Measurements from ENCODE around the gene SLC46A3. TPM values are rescaled to one million over a fixed set of nuclear protein-coding genes. Genes with fewer than 3 reads are reported as not detected.
"Not testable (repeated sequence)": the region's sequence is repeated elsewhere in the genome, so short reads cannot be mapped to it uniquely, and the experiment has no call there.

SLC46A3 gene
- total and polyA plus RNA-seq, 2 experiments from 2014 or later = 27.9 to 48.5 TPM

GRCh38 chr13:28704919-28705318, 13.9 kb downstream of the SLC46A3 start:
- Histone ChIP-seq H2AFZ (no peak overlapping the region), H3K9me2 (replicated peaks; ENCODE audit: insufficient read depth) (no peaks in the 10 kb centered on the region), H3K27ac (no peak overlapping the region), H3K36me3 (replicated peaks; ENCODE audit: insufficient read depth, low read depth) (no peaks in the 10 kb centered on the region), H3K4me3 (no peak overlapping the region), H3K4me1 (ENCODE audit: insufficient read depth) (no peaks in the 10 kb centered on the region), H3K79me2 (no peaks in the 10 kb centered on the region), H3K9me3 (ENCODE audit: low read depth) (no peaks in the 10 kb centered on the region), H3K27me3 (no peaks in the 10 kb centered on the region), H4K20me1 (ENCODE audit: insufficient read depth, poor library complexity, severe bottlenecking) (no peaks in the 10 kb centered on the region), H3K4me2 (no peak overlapping the region)
- no peak for DNase-seq (ENCODE audit: low spot score)
- TF ChIP-seq CTCF (IDR thresholded peaks at IDR 0.05; ENCODE audit: poor library complexity) = no peak
- TF ChIP-seq EZH2 (IDR thresholded peaks at IDR 0.05; ENCODE audit: borderline replicate concordance) = no peak
- no peak for TF ChIP-seq EZH2phosphoT487 (IDR thresholded peaks at IDR 0.05; ENCODE audit: low read depth, severe bottlenecking, unreplicated experiment)

- Histone ChIP-seq H3K9me3 (ENCODE audit: low read depth) (no peaks in the 10 kb centered on the region), H3K9me2 (replicated peaks; ENCODE audit: insufficient read depth) (no peaks in the 10 kb centered on the region), H3K79me2 (no peaks in the 10 kb centered on the region), H3K4me3 (no peak overlapping the region), H3K4me1 (ENCODE audit: insufficient read depth) (no peaks in the 10 kb centered on the region), H3K27ac (no peak overlapping the region), H4K20me1 (ENCODE audit: insufficient read depth, poor library complexity, severe bottlenecking) (no peaks in the 10 kb centered on the region), H2AFZ (no peak overlapping the region), H3K27me3 (no peaks in the 10 kb centered on the region), H3K36me3 (replicated peaks; ENCODE audit: insufficient read depth, low read depth) (no peaks in the 10 kb centered on the region), H3K4me2 (no peak overlapping the region)
- TF ChIP-seq EZH2 (IDR thresholded peaks at IDR 0.05; ENCODE audit: borderline replicate concordance) (no peak), CTCF (IDR thresholded peaks at IDR 0.05; ENCODE audit: poor library complexity) (no peak), EZH2phosphoT487 (IDR thresholded peaks at IDR 0.05; ENCODE audit: low read depth, severe bottlenecking, unreplicated experiment) (no peak)
- DNase-seq (ENCODE audit: low spot score) = no peak
Measured at GRCh38 chr13:28704282-28704681, 14.5 kb downstream of the SLC46A3 start.

GRCh38 chr13:28699246-28699645, 19.5 kb downstream of the SLC46A3 start:
- Histone ChIP-seq H3K9me3 (ENCODE audit: low read depth) (no peaks in the 10 kb centered on the region), H2AFZ (no peak overlapping the region), H3K27me3 (no peaks in the 10 kb centered on the region), H3K79me2 (no peaks in the 10 kb centered on the region), H3K4me2 (no peak overlapping the region), H3K4me1 (ENCODE audit: insufficient read depth) (no peaks in the 10 kb centered on the region), H4K20me1 (ENCODE audit: insufficient read depth, poor library complexity, severe bottlenecking) (no peaks in the 10 kb centered on the region), H3K9me2 (replicated peaks; ENCODE audit: insufficient read depth) (no peaks in the 10 kb centered on the region), H3K27ac (no peak overlapping the region), H3K4me3 (no peak overlapping the region), H3K36me3 (replicated peaks; ENCODE audit: insufficient read depth, low read depth) (no peaks in the 10 kb centered on the region)
- no peak for DNase-seq (ENCODE audit: low spot score)
- 55% methylated on average over 1 of the region's 1 CpG for WGBS (ENCODE audit: low lambda C conversion rate, missing lambda C conversion rate)
- TF ChIP-seq CTCF (IDR thresholded peaks at IDR 0.05; ENCODE audit: poor library complexity) (no peak), EZH2phosphoT487 (IDR thresholded peaks at IDR 0.05; ENCODE audit: low read depth, severe bottlenecking, unreplicated experiment) (no peak), EZH2 (IDR thresholded peaks at IDR 0.05; ENCODE audit: borderline replicate concordance) (no peak)

- Histone ChIP-seq H3K9me2 (replicated peaks; ENCODE audit: insufficient read depth) (no peaks in the 10 kb centered on the region), H3K27ac (no peak overlapping the region), H3K4me1 (ENCODE audit: insufficient read depth) (peaks cover 5% of the 10 kb centered on the region), H3K9me3 (ENCODE audit: low read depth) (no peaks in the 10 kb centered on the region), H3K79me2 (no peaks in the 10 kb centered on the region), H3K36me3 (replicated peaks; ENCODE audit: insufficient read depth, low read depth) (no peaks in the 10 kb centered on the region), H3K4me2 (no peak overlapping the region), H2AFZ (no peak overlapping the region), H4K20me1 (ENCODE audit: insufficient read depth, poor library complexity, severe bottlenecking) (no peaks in the 10 kb centered on the region), H3K4me3 (no peak overlapping the region), H3K27me3 (no peaks in the 10 kb centered on the region)
- TF ChIP-seq CTCF (IDR thresholded peaks at IDR 0.05; ENCODE audit: poor library complexity) (no peak), EZH2phosphoT487 (IDR thresholded peaks at IDR 0.05; ENCODE audit: low read depth, severe bottlenecking, unreplicated experiment) (no peak), EZH2 (IDR thresholded peaks at IDR 0.05; ENCODE audit: borderline replicate concordance) (no peak)
- 76% methylated on average over 1 of the region's 1 CpG for WGBS (ENCODE audit: low lambda C conversion rate, missing lambda C conversion rate)
- no peak for DNase-seq (ENCODE audit: low spot score)
Measured at GRCh38 chr13:28697441-28697840, 21.3 kb downstream of the SLC46A3 start.

GRCh38 chr13:28693605-28694491, 24.9 kb downstream of the SLC46A3 start:
- not testable (repeated sequence) for H3K36me3 ChIP-seq (replicated peaks; ENCODE audit: insufficient read depth, low read depth); H3K4me1 ChIP-seq (ENCODE audit: insufficient read depth); H3K27me3 ChIP-seq; H4K20me1 ChIP-seq (ENCODE audit: insufficient read depth, poor library complexity, severe bottlenecking); H3K9me3 ChIP-seq (ENCODE audit: low read depth); H3K4me3 ChIP-seq; H3K9me2 ChIP-seq (replicated peaks; ENCODE audit: insufficient read depth); H3K79me2 ChIP-seq
- peak overlapping the region; percentile 73 for H3K4me2 ChIP-seq
- peak overlapping the region; percentile 86 for H3K27ac ChIP-seq
- 24% methylated on average over 11 of the region's 11 CpGs for WGBS (ENCODE audit: low lambda C conversion rate, missing lambda C conversion rate)
- H2AFZ ChIP-seq = peak overlapping the region; percentile 70
- peak; percentile 81 for DNase-seq (ENCODE audit: low spot score)

All from hepatocyte (in vitro differentiated cells).